Heart left ventricle (tissue), 13 donors: ENCODE results near the gene ST3GAL2.

Source experiments
- POLR2A ChIP-seq, 2 donors: fragments of 450-650 bp; IDR thresholded peaks; one replicate each; pipeline ENCODE4 v1.6.1; 2017; ENCODE audit warnings: antibody characterized with exemption in 2 of 2, mild to moderate bottlenecking in 2 of 2, moderate library complexity in 2 of 2
- TF ChIP-seq, protein P1 (sequence below), 12 donors: fragments of 200-600 bp; sonication (generic) in 4 of 12; IDR thresholded peaks; one replicate each; pipeline versions ENCODE4 v1.5.0 to v1.8.0; 2018 to 2022; ENCODE audit warnings: antibody characterized with exemption in 12 of 12, mild to moderate bottlenecking in 5 of 12
- donor health status: ischemic (EF 13 %, LVEDD 7.1; RV severe dilation, severe dysfunction).
- donor health status: DM: no; HTN: yes; CAD: no.
- donor health status: DM: no; HTN: no; CAD: no.
- donor health status: ischemic (EF 25% LVEDD 6.9; RV normal size, moderate dysfunction).
- donor health status: ischemic (EF 25% LVEDD 5.7; RV mildly dilated, moderate dysfunction).
- donor health status: ischemic (EF 35%, LVEDD 5.7; RV mildly dilated, moderate dysfunction).
- donor health status: nonischemic (EF 11% LVEDD 7.7; RV severe dilation, severe dysfunction).
- donor health status: DM: yes; HTN: yes; CAD: no.
- donor health status: PGD.
- donor health status: ischemic (EF 29% LVEDD 5.4; RV normal size, mild dysfunction).
- donor health status: nonischemic (EF 23%, LVEDD 6.1; RV moderate dilation, normal function).

DNA sequence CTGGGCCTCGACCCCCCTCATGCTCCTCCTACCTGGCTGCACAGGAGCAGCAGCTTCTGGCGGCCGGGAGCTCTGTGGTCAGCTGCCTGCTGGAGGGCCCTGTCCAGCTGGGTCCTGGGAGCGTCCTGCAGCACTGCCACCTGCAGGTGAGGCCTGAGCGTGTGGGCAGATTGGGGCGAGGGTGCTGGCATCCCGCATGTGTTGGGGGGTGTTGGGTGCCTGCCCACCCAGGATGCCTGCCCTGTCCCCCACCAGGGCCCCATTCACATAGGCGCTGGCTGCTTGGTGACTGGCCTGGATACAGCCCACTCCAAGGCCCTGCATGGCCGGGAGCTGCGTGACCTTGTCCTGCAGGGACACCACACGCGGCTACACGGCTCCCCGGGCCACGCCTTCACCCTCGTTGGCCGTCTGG lies 32.0 kb upstream of the ST3GAL2 start:
- TF ChIP-seq, protein P1, sequence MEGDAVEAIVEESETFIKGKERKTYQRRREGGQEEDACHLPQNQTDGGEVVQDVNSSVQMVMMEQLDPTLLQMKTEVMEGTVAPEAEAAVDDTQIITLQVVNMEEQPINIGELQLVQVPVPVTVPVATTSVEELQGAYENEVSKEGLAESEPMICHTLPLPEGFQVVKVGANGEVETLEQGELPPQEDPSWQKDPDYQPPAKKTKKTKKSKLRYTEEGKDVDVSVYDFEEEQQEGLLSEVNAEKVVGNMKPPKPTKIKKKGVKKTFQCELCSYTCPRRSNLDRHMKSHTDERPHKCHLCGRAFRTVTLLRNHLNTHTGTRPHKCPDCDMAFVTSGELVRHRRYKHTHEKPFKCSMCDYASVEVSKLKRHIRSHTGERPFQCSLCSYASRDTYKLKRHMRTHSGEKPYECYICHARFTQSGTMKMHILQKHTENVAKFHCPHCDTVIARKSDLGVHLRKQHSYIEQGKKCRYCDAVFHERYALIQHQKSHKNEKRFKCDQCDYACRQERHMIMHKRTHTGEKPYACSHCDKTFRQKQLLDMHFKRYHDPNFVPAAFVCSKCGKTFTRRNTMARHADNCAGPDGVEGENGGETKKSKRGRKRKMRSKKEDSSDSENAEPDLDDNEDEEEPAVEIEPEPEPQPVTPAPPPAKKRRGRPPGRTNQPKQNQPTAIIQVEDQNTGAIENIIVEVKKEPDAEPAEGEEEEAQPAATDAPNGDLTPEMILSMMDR (IDR thresholded peaks at IDR 0.05), result peak in 11 of 12 donors; percentile 11 to 58 (median 45)
- TF ChIP-seq POLR2A (IDR thresholded peaks at IDR 0.05), result no peak
